Measurements from ENCODE around the gene ERV3-1.
"Not testable (repeated sequence)": the region's sequence is repeated elsewhere in the genome, so short reads cannot be mapped to it uniquely, and the experiment has no call there.

ERV3-1 gene

GRCh38 chr7:65006094-65006992, at the start of gene ERV3-1:
Gene ERV3-1 (minus strand): TSS chr7:65006687. CDS start chr7:64993026, 13,661 bp downstream.
- peak; percentile 73 for DNase-seq

DNA sequence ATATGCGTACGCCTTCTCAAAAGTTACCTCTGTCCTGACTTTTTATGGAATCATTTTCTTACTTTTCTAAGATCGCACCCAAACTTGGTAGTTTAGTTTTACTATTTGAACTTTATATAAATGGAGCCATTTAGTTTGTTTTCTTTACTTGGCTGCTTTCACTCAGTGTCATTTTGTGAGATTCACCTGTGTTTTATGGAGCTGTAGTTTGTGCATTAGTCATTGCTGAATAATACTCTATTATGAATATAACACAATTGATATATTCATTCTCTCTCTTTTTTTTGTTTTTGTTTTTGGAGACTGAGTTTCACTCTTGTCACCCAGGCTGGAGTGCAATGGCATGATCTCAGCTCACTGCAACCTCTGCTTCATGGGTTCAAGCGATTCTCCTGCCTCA, 49.3 kb upstream of the ERV3-1 start:
- not testable (repeated sequence) for DNase-seq

DNA sequence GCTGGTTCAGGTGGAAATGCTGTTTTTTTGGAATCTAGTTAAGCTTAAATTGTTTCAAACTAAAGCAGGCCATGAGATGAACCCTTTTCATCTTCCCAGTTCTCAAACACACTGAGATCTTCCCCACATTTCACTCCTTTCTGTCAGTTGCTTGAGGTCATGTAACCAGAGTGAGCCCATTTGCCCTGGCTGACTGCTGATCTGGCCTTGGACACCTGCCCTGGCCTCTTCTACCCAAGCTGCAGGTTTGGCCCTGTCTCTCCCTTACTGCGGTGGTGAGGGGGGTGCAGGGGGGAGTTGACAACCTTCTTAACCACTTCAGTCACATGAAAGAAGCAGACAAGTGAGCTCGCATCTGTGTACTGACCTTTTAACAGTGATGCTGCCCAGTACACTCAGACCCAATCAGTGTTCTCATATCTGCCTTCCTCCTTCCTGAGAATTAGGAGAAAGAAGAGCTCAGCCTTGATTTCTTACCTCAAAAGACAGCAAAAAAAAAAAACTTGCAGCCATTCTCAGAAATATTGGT, 48.0 kb upstream of the ERV3-1 start:
- DNase-seq: not testable (repeated sequence)

DNA sequence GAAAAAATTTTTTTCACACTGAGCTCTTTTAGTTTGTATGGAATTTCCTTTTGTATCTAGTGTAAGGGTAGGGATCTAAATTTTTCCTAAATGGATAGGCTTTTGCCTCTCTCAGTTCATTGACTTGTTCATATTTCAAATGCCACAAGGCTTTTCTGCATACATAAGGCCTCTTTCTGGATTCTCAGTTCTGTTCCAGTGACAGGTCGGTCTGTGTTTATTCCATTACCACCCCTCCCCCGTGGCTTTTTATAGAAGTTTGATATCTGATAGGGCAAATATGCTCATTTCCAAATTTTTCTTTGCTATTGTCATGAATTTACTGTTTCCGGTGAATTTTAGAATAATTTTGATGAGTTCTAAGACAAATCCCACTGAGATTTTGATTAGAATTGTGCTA, 45.2 kb upstream of the ERV3-1 start:
- DNase-seq: not testable (repeated sequence)

DNA sequence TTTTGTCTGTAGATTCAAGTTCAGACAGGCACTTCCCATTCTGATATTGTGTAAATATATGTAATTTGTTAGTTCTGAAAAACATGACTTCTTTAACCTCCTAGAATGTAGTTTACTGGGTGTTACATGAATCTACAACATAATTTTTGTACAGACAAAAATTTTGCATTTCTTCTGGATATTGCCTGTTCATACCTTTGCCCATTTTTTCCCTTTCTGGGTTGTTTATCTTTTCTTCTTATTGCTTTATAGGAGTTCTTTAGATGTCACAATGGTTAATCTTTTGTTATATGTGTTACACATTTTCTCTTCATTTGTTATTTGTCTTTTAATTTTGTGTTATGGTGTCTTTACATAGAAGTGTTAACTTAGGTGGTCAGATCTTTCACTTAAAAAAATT, 44.7 kb upstream of the ERV3-1 start:
- DNase-seq: not testable (repeated sequence)

DNA sequence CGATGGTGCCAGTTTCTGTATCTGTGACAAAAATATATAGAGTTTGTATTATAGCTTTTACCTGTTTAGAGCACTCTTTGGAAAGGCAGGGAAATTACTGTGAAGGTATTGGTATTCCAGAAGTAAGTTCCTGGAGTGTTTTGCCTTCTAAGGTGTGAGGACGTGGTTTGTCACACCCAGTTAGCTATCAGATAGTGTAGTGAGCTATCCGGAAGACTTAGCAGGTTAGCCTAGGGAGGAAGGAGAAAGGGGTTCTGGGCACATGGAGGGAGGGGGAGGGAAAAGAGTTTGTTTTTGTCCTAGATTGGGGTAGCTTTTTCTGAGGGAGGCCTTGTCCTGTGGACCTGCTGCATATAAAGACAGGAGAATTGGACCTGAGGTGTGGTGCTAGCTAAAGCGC, 39.8 kb upstream of the ERV3-1 start:
- DNase-seq: not testable (repeated sequence)

DNA sequence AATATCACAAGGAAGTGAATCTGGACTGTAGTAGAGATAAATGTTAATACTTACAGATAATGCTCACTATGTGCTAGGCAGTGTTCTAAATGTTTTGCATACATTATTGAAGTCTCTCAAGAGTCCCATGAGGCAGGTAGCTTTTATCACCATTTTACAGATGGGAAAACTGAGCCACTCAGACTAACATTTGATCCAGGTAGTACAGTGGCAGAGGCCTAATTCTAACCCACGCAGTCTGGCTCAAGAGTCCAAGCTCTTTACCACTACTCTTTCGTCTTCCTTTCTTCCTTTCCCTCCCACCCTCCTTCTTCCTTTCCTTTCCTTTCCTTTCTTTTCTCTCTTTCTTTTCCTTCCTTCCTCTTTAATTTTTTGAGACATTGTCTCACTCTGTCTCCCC, 39.1 kb upstream of the ERV3-1 start:
- not testable (repeated sequence) for DNase-seq

DNA sequence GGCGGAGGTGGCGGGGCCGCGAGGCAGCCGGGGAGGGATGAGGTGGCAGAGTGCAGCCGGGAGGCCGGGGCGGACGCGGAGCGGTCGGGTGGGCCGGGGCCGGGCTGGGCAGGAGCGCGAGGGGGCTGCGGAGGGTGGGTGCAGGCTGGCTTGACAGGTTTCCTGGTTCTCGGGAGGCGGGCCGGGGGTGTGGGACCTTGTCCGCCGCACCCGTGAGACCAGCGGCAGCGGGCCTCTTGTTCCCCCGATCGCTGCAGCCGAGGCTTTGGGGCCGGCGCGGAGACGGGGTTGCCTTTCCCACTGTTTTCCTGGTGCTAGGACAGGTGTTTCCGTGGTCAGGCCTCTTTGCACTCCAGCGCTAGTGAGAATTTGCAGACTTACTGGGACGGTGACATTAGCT, 32.3 kb upstream of the ERV3-1 start:
- not testable (repeated sequence) for DNase-seq

DNA sequence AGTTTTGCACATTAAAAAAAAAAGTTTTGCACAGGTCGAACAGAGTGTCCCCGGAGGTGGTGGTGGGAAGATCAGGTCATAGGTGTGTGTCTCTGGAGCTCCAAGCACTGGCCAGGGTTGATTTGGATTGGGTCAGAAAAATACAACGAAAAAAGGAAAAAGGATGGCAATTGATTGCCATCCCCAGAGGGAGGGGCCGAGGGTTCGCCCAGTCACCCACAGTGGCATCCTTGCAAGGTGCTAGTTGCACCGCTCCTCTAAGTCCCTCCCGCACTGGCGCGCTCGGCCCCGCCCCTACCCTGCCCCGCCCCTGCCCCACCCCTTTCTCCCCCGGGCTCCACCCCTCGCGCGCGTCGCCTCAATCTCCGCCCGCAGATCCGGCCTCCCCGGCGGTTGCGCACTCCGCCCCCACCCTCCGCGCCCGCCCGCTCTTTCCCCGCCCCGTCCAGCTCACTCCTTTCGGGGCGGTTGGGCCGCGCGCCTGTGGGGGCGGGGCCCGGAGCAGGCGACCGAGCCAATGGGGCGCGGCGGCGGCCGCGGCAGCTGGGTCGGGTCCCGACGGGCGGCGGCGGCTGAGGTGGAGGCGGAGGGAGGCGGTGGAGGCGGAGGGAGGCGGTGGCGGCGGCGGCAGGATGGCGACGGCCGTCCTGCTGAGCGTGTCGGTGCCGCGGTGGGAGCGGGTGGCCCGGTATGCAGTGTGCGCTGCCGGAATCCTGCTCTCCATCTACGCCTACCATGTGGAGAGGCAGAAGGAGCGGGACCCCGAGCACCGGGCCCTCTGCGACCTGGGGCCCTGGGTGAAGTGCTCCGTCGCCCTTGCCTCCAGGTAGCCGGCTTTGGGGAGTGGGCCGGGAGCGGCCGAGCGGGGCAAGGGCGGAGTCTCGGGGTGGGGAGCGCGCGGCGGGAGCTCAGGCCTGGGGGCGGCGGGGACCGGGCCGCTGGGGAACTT, 31.5 kb upstream of the ERV3-1 start:
- peak; percentile 56 for DNase-seq

GRCh38 chr7:65036526-65036925, 30.0 kb upstream of the ERV3-1 start:
- not testable (repeated sequence) for DNase-seq

GRCh38 chr7:65035469-65035868, 29.0 kb upstream of the ERV3-1 start:
- not testable (repeated sequence) for DNase-seq

GRCh38 chr7:65034120-65034782, 27.8 kb upstream of the ERV3-1 start:
- DNase-seq: not testable (repeated sequence)

DNA sequence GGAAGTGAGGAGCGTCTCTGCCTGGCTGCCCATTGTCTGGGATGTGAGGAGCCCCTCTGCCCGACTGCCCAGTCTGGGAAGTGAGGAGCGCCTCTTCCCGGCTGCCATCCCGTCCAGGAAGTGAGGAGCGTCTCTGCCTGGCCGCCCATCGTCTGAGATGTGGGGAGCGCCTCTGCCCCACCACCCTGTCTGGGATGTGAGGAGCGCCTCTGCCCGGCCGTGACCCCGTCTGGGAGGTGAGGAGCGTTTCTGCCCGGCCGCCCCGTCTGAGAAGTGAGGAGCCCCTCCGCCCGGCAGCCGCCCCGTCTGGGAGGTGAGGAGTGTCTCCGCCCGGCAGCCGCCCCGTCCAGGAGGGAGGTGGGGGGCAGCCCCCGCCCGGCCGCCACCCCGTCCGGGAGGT, 26.9 kb upstream of the ERV3-1 start:
- not testable (repeated sequence) for DNase-seq

GRCh38 chr7:65025023-65025422, 18.5 kb upstream of the ERV3-1 start:
- DNase-seq: not testable (repeated sequence)

DNA sequence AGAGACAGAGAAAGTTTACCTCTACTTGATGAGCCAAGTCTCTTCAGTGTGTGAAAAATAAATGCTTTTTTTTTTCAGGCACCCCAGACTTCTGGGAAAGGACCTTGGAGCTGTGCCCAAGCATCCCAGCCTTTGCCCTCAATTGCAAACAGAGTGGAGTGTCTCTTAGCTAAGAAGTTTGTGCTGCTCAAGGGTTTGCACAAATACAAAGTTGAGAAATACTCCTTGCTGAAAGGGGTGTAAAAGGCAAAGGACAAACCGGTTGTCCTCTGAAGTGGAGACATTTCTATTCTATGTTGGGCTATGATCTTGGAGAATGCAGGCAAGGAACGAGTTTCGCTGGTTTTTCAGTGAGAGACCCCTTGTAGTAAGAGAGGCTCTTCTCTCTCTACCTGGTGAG, 14.5 kb upstream of the ERV3-1 start:
- DNase-seq: not testable (repeated sequence)

DNA sequence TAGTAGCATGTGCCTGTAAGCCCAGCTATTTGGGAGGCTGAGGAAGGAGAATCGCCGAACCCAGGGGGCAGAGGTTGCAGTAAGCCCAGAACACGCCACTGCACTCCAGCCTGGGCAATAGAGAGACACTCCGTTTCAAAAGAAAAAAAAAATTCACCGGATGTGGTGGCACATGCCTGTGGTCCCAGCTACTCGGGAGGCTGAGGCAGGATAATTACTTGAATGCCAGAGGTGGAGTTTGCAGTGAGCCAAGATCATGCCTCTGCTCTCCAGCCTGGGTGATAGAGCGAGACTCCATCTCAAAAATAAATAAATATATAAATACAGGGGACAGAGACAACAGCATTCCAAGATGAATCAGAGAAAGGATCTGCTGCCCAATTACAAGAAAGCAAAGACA, 3.4 kb upstream of the ERV3-1 start:
- DNase-seq: not testable (repeated sequence)

- DNase-seq: not testable (repeated sequence)
Measured at GRCh38 chr7:65009394-65009793, 2.9 kb upstream of the ERV3-1 start.

DNA sequence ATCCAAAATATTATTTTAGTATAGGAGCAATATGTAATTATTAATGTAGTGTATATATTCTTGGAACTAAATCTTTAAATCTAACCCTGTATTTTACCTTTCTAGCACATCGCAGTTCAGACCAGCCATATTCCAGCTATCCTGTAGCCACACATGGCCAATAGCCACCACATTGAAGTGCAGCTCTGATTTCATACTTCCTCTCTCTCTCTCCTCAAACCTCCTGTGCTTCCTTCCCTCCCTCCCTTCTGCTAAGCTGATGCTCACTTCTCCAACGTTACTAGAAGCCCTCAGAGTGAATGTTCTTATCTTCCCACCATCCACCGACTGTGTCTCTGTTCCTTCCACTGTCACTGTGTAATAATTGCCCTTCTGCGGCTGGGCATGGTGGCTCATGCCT, 549 bp upstream of the ERV3-1 start:
- not testable (repeated sequence) for DNase-seq

DNA sequence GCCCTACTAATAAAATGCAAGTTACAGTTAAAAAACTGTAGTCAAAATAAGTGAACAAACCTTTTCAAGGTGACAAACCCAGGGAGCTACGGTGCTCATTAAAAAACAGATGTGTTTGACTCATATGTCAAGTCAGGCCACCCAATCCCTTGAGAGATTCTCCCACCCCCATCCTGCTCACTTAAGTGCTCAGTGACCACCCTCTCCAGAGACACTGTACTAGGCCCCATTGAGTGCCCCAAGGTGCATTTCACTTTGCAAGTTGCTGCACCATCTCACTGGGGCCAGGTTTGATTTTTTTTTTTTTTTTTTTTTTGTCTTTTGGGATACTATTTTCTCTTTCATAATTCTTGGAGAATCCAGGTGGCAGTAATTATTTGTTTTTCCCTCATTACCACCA, 1.9 kb downstream of the ERV3-1 start:
- DNase-seq: no peak

GRCh38 chr7:65002972-65003585, 3.4 kb downstream of the ERV3-1 start:
- DNase-seq: no peak

DNA sequence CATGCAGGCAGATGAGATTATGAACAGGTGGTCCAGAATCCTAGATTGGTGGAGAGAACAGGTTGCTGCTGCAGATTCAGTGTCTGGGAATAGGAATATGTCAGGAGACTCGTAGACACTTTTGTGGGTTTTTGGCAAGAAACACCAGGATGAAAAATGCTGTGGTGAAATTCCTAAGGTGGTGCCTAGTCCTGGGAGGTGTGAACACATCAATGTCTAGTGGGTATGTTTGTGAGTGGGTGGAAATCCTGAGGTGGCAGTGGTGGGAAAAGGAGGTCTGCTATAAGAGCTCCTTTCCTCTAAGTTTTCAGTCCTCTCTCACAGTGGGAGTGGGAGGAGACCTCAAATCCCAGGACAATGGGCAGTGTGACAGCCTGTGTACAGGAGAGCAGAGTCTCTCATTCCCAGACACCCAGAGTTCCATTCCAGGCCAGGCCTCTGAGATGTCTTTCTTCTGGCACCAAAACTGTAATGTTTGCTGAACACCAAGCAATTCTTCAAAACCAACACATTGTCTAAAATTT, 5.1 kb downstream of the ERV3-1 start:
- DNase-seq: no peak
